ENCODE measurements around the gene HUNK.
A peak's percentile ranks its signal among the peaks of the same experiment; 100 is the strongest.

The HUNK gene

DNA sequence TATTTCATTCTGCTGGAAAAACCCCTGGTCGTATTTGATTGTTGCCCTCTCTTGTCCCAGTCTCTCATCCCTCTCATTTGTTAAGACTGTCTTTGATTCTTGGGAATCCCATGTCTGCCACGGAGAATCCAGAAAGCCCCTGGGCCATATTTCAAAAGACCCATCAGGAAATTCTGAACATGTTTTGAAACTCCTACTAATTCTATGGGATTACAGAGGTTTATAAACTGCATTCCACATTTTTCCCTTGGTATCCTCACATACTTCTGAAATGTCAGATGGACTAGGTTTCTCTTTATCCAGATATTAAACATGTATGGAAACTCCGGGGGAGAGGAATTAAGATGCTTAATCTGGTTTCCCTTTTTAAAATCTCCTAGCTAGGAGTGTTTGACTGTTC lies 80.0 kb downstream of the HUNK start:
- no peak for DNase-seq (ENCODE audit: low read depth in 2 of 2)

- DNase-seq (ENCODE audit: low read depth in 2 of 2), result no peak
Observed at GRCh38 chr21:31957631-31958030, 84.8 kb downstream of the HUNK start.

DNA sequence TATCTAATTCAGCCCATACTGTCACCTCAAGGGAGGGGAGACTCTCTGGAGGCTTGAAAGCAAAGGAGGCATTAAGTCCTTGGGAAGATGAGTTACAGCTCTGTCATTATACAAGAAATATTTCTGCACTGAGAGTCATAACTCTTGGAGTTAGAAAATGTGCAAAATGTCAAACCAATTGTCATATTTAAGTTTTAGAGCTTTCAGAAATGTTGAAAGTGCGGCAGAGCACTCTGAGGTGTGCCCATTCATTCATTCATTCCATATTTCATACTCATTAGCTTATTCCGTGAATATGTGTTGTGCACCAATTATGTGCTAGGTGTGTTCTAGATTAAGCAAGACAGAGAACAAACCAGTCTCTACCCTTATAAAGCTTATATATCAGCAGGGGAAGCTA lies 87.1 kb downstream of the HUNK start:
- no peak for DNase-seq (ENCODE audit: low read depth in 2 of 2)

- DNase-seq (ENCODE audit: low read depth in 2 of 2), result no peak
Observed at GRCh38 chr21:31961027-31961426, 88.2 kb downstream of the HUNK start.

DNA sequence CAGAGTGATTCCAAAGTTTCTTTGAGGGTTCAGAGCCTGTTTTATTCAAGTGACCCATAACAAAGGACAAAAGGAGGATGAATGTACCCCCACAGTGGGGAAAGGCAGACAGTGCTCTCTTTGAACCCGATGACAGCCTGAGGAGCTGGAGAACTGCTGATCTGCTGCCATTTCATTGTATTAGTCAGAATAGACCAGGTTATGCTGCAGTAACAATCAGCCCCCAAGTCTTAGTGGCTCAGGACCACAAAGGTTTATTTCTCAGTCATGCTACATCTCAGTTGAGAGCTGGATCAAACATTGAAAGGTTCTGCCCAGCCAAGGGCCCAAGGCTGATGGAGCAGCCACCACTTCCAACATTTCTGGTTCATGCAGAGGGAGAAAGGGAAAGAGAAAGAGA lies 88.9 kb downstream of the HUNK start:
- DNase-seq (ENCODE audit: low read depth in 2 of 2), result no peak

DNA sequence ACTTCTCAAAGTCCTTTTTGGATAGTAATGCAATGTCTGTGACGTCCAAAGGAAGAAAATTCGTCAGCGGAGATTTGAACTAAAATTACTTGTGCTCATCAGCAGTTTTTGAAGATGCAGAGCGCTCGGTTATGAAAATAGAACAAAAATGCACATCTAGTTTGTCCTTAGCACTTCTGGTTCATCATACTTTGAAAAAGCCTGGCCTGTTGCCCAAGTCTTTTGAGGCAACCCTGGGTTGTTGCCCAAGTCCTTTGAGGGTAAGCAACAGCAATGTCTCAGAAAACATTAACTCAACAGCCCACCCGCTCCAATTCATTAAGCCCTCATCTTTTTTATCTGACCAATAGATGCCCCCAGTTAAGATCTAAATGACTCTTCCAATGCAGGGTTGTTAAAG lies 91.9 kb downstream of the HUNK start:
- DNase-seq (ENCODE audit: low read depth in 2 of 2), result no peak

DNA sequence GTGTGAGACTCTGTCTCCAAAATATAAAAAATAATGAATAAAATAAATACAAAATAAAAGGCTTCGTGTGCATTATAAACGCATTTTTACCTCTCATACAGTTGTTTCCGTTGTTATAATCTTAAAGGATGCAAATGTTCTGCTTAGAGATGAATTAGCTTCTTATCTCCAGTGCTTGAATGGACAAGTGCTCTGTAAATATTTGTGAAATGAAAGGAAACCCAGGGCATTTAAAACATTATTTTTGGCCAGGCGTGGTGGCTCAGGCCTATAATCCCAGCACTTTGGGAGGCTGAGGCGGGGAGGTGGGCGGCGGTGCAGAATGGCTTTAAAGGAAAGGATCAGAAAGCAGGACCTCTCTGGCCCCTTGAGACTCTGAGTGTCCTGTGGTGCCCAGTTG lies 94.5 kb downstream of the HUNK start:
- no peak for DNase-seq (ENCODE audit: low read depth in 2 of 2)

DNA sequence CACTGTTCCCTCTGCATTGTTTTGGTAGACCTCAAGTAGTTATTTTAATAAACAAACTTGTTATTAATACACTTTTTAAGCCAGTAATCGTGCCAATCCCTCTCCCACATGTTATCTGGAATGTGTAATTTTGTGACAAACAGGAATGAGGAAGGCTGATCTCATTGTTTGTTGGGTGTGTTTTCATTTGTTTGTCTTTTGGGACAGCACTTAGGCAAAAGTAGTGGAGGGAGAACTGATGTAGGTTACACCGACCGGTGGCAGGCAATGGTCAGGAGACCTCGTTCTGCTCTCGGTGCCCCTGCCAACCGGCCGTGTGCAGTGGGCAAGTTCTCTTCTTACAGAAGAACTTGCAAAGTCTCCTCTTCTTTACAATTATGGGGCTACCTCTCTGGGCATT lies 99.8 kb downstream of the HUNK start:
- DNase-seq (ENCODE audit: low read depth in 2 of 2), result no peak

- no peak for DNase-seq (ENCODE audit: low read depth in 2 of 2)
Observed at GRCh38 chr21:31973402-31973944, 100.7 kb downstream of the HUNK start.

DNA sequence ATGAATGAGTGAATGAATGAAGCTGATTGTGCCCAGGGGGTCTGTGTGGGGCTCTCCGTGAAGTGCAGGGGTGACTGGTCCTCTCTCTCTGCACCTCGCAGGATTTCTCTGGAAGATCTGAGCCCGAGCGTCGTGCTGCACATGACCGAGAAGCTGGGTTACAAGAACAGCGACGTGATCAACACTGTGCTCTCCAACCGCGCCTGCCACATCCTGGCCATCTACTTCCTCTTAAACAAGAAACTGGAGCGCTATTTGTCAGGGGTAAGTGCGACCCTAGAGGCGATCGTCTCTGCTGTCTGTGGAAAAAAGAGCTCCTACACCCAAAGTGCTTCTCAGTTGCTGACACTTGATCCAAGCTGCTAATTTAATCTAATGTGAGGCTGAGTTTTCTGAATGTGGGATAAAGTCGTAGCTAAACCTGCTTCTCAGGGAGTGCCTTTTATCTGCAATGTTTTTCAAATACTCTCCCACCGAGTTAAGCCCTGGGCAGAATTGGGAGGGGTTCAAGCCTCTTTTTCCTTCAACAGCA lies 101.7 kb downstream of the HUNK start:
- DNase-seq (ENCODE audit: low read depth in 2 of 2), result no peak

GRCh38 chr21:31975491-31975890 lies 102.7 kb downstream of the HUNK start:
- no peak for DNase-seq (ENCODE audit: low read depth in 2 of 2)

DNA sequence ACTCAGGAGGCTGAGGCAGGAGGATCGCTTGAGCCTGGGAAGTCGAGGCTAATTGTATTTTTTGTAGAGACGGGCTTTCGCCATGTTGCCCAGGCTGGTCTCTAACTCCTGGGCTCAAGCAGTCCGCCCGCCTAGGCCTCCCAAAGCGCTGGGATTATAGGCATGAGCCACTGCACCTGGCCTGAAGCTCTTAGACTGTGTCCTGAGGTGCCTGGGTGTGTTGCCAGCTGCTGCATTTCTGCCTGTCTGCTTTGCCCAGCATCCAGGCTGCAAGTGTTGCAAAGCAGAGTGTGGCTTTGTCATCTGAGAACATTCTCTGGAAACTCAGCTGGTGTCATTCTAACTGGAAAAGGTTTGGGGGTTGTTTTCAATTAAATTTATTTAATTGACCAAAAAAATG lies 105.0 kb downstream of the HUNK start:
- no peak for DNase-seq (ENCODE audit: low read depth in 2 of 2)

- DNase-seq (ENCODE audit: low read depth in 2 of 2), result no peak
Observed at GRCh38 chr21:31983120-31983519, 110.3 kb downstream of the HUNK start.

GRCh38 chr21:31983554-31983953 lies 110.7 kb downstream of the HUNK start:
- no peak for DNase-seq (ENCODE audit: low read depth in 2 of 2)

- no peak for DNase-seq (ENCODE audit: low read depth in 2 of 2)
Observed at GRCh38 chr21:31985398-31985797, 112.6 kb downstream of the HUNK start.

- DNase-seq (ENCODE audit: low read depth in 2 of 2), result no peak
Observed at GRCh38 chr21:31986035-31986856, 113.4 kb downstream of the HUNK start.

DNA sequence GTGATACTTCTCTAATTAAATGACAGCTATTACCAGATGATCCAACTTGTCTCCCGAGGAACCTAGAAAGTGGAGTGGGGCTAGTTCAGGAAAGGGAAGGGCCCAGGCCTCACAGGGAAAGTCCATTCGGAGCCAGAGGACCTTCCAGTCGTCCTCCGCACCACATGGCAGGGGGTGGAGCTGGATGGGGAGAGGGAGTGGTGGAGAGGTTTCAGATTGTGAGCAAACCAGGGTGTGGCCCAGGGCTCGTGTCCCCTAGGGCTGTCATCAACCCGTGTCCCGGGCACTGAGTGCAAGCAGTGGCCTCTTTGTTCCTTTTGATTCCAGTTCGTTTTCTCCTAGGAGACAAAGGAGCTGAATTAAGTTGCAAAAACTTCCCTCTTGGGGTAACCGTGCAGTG lies 114.9 kb downstream of the HUNK start:
- DNase-seq (ENCODE audit: low read depth in 2 of 2), result no peak

GRCh38 chr21:31988492-31989290 lies 115.9 kb downstream of the HUNK start:
- DNase-seq (ENCODE audit: low read depth in 2 of 2), result peak in 1 of 2 experiments; percentile 10

DNA sequence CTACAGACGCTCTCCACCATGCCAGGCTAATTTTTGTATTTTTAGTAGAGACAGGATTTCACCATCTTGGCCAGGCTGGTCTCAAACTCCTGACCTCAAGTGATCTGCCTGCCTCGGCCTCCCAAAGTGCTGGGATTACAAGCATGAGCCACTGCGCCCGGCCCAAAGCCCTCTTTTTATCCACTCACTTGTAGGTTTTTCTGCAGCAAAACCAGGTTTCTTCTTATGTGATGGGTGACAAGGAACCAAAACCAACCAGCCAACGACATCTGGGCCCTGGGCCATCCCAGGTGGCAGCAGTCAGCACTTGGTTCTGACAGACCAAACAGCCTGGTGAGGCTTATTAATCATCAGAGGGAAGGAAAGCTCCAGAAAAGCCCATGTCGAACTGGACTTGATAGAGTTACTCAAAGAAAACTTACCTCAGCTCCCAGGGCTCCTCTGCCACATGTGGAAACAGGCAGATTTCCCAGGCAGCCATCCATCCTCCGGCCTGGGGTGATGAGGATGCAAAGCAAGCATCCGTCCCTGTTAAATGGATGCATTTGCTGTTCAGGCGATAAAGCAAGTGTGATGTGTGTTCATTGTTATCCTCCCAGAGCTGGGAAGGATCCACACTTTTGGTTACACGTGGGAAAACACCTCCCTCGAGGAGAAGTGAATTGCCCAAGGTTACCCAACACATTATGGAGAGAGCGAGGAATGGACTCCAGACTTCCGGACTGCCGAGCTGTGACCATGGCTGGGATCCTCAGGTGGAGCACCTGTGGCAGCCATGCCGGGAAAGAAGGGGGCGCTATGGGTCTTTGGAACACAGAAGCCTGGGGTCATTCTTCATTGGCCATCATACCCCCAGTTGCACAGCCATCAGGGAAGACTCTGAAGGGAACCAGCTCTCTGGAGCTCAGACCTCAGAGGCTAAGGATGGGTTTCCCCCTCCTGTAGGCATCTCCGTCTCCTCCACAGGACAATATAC lies 118.8 kb downstream of the HUNK start:
- DNase-seq (ENCODE audit: low read depth in 2 of 2), result no peak

GRCh38 chr21:31992391-31992790 lies 119.6 kb downstream of the HUNK start:
- DNase-seq (ENCODE audit: low read depth in 2 of 2), result no peak

All from fibroblast of skin of left biceps (primary cell).